GM19455 (cell line): ENCODE measurements around the gene ENTPD6.

Experiments
- ATAC-seq: cut with Tn5 transposase; IDR thresholded peaks from one replicate; pipeline ENCODE4 v1.9.1; 2021; ENCODE audit not compliant: unreplicated experiment

Gene ENTPD6

GRCh38 chr20:25274481-25274880 lies 79.0 kb downstream of the ENTPD6 start:
- no peak for ATAC-seq

- no peak for ATAC-seq
These were observed 79.6 kb downstream of the ENTPD6 start for GRCh38 chr20:25274891-25275812.

GRCh38 chr20:25275813-25276532 lies 80.5 kb downstream of the ENTPD6 start:
- ATAC-seq = no peak
